ENCODE results near the gene ANAPC5. TPM values are rescaled to one million over a fixed set of nuclear protein-coding genes. Genes with fewer than 3 reads are reported as not detected.

The ANAPC5 gene
- total RNA-seq, 1 donor from 2014 or later: 58.8 TPM

GRCh38 chr12:121277374-121277759 lies 74.8 kb downstream of the ANAPC5 start:
- Histone ChIP-seq H3K9me3 (no peaks in the 10 kb centered on the region), H3K36me3 (peaks cover 19 to 20% of the 10 kb centered on the region in 2 donors), H3K4me3 (no peak overlapping the region), H3K27me3 (no peaks in the 10 kb centered on the region), H3K4me1 (no peaks in the 10 kb centered on the region), H3K27ac (no peak overlapping the region)
- TF ChIP-seq, protein P1, sequence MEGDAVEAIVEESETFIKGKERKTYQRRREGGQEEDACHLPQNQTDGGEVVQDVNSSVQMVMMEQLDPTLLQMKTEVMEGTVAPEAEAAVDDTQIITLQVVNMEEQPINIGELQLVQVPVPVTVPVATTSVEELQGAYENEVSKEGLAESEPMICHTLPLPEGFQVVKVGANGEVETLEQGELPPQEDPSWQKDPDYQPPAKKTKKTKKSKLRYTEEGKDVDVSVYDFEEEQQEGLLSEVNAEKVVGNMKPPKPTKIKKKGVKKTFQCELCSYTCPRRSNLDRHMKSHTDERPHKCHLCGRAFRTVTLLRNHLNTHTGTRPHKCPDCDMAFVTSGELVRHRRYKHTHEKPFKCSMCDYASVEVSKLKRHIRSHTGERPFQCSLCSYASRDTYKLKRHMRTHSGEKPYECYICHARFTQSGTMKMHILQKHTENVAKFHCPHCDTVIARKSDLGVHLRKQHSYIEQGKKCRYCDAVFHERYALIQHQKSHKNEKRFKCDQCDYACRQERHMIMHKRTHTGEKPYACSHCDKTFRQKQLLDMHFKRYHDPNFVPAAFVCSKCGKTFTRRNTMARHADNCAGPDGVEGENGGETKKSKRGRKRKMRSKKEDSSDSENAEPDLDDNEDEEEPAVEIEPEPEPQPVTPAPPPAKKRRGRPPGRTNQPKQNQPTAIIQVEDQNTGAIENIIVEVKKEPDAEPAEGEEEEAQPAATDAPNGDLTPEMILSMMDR (IDR thresholded peaks at IDR 0.05): no peak
- intact Hi-C loops (cut with DNase I): no loop called here
- DNase-seq (ENCODE audit: low spot score in 2 of 2): no peak

DNA sequence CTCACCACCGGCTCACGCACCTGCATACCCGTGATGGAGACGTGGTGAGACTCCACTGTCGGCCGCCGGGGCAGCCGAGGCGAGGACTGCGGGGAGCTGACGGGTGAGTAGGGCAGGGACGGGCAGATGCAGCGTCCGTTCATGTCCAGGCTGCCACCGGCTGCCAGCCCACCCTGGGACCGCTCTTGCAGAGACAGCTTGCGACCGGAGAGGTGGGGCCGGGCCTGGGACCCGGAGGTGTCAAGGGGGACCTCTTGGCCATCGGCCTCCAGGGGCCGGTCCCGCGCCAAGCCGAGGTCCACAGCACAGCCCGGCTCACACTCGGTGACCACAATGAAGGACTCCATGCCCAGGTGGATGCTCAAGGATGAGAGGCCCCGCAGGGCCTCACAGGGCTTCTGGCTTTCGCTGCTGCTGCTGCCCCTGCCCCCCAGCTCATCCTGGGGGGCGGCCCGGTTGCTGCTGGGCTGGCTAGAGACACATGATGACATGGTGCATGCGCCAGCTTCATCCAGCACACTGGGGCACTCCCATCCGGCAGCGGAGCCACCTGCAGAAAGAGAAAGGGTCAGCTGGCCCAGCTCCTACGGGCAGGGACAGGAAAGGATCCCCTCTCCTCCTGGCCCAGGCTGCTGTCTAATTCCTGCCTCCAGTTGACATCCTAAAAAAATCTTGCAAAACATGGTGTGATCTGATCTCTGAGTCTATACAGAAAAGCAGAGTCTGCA lies 78.0 kb downstream of the ANAPC5 start:
- TF ChIP-seq, protein P1 (IDR thresholded peaks at IDR 0.05): no peak
- Histone ChIP-seq H3K9me3 (no peaks in the 10 kb centered on the region), H3K4me3 (no peak overlapping the region), H3K36me3 (peaks cover 34 to 39% of the 10 kb centered on the region in 2 donors), H3K27ac (no peak overlapping the region), H3K27me3 (no peaks in the 10 kb centered on the region), H3K4me1 (no peaks in the 10 kb centered on the region)
- intact Hi-C loops (cut with DNase I): no loop called here
- no peak for DNase-seq (ENCODE audit: low spot score in 2 of 2)

DNA sequence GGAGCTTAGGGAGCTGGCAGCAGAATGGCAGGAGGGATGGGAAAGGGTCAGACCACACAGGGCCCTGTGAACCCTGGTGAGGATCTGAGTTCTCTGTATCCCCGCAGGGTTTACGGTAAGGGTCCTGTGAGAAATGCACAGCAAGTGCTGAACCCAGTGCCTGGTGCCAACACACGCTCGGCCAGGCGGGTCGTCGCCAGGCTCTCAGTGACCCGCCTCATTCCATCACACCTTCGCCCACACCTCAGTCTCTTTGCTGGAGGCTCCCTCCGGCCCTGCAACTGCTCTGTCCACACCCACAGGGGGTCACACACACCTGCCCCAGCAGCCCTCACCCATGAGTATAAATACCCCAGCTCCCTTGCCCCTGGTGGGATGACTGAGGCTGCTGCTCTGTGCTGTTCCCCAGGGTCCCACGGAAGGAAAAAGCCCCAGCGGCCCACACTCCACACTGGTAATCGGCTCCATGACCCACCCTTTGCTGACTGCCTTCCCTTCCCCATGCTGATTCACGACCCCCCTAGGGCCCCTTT lies 78.8 kb downstream of the ANAPC5 start:
- Histone ChIP-seq H3K9me3 (no peaks in the 10 kb centered on the region), H3K4me1 (no peaks in the 10 kb centered on the region), H3K4me3 (no peak overlapping the region), H3K36me3 (peaks cover 41 to 47% of the 10 kb centered on the region in 2 donors), H3K27me3 (no peaks in the 10 kb centered on the region), H3K27ac (no peak overlapping the region)
- no peak for DNase-seq (ENCODE audit: low spot score in 2 of 2)
- intact Hi-C loops (cut with DNase I): no loop called here
- TF ChIP-seq, protein P1 (IDR thresholded peaks at IDR 0.05): no peak

- no peaks in the 10 kb centered on the region for H3K27me3 ChIP-seq
- no peak overlapping the region for H3K27ac ChIP-seq
- DNase-seq (ENCODE audit: low spot score in 2 of 2): no peak
- TF ChIP-seq, protein P1 (IDR thresholded peaks at IDR 0.05): no peak
- intact Hi-C loops (cut with DNase I): no loop called here
- H3K4me3 ChIP-seq: no peak overlapping the region
- H3K36me3 ChIP-seq: peaks cover 55 to 68% of the 10 kb centered on the region in 2 donors
- H3K9me3 ChIP-seq: no peaks in the 10 kb centered on the region
- no peaks in the 10 kb centered on the region for H3K4me1 ChIP-seq
Observed at GRCh38 chr12:121267822-121268221, 84.4 kb downstream of the ANAPC5 start.

- H3K4me1 ChIP-seq: no peaks in the 10 kb centered on the region
- H3K27me3 ChIP-seq: no peaks in the 10 kb centered on the region
- intact Hi-C loops (cut with DNase I): no loop called here
- peaks cover 59 to 67% of the 10 kb centered on the region in 2 donors for H3K36me3 ChIP-seq
- no peak overlapping the region for H3K4me3 ChIP-seq
- TF ChIP-seq, protein P1 (IDR thresholded peaks at IDR 0.05): no peak
- H3K9me3 ChIP-seq: no peaks in the 10 kb centered on the region
- no peak for DNase-seq (ENCODE audit: low spot score in 2 of 2)
- no peak overlapping the region for H3K27ac ChIP-seq
Observed at GRCh38 chr12:121264951-121265515, 87.2 kb downstream of the ANAPC5 start.
